H1 (cell line): ENCODE data around the gene NAA10. TPM values are rescaled to one million over a fixed set of nuclear protein-coding genes. Genes with fewer than 3 reads are reported as not detected.

ENCODE experiments used
- CTCF ChIA-PET: fragments of 300-600 bp; sonication (Branson Sonifier 250); formaldehyde crosslinking; loops from one replicate; lab custom pipeline; 2021; ENCODE audit not compliant: partially characterized antibody; lab: Charles Lee
- POLR2A ChIA-PET: fragments of 300-600 bp; sonication (Branson Sonifier 250); formaldehyde crosslinking; loops from one replicate; lab custom pipeline; 2021; ENCODE audit warnings: inconsistent platforms; ENCODE audit not compliant: partially characterized antibody; lab: Charles Lee
- DNase-seq, 2 experiments: peaks; one replicate each; pipeline versions ENCODE4 v3.0.0 to v3.0.0-alpha.2; 2010 to 2022; ENCODE audit warnings: low spot score in 2 of 2, low read depth in 1 of 2, mixed read lengths in 1 of 2
- FAIRE-seq: peaks from 2 replicates; lab custom pipeline; 2011; peaks lifted over from hg19 to GRCh38; lab: Jason Lieb, UNC
- H2AFZ ChIP-seq: 2 replicates; pipeline ENCODE4 v1.8.1; 2012; ENCODE audit warnings: low read length, inconsistent platforms
- H2AK5ac ChIP-seq: 2 replicates; pipeline ENCODE4 v1.6.1; 2013; ENCODE audit warnings: low read depth, low read length
- H2BK120ac ChIP-seq: replicated peaks from 2 replicates; pipeline ENCODE3; 2013; ENCODE audit warnings: low read depth, low read length, inconsistent platforms
- H2BK12ac ChIP-seq: 2 replicates; pipeline ENCODE4 v1.6.1; 2013; ENCODE audit warnings: low read depth, low read length
- H2BK15ac ChIP-seq: 2 replicates; pipeline ENCODE4 v1.6.1; 2013; ENCODE audit warnings: low read length
- H2BK20ac ChIP-seq: 2 replicates; pipeline ENCODE4 v1.6.1; 2013; ENCODE audit warnings: low read length
- H2BK5ac ChIP-seq: 2 replicates; pipeline ENCODE4 v1.6.1; 2013; ENCODE audit warnings: low read depth, low read length
- H3K14ac ChIP-seq: 2 replicates; pipeline ENCODE4 v1.6.1; 2013; ENCODE audit warnings: inconsistent platforms; ENCODE audit not compliant: insufficient read length
- H3K18ac ChIP-seq: 2 replicates; pipeline ENCODE4 v1.6.1; 2013; ENCODE audit warnings: low read length; ENCODE audit errors: extremely low read depth
- H3K23ac ChIP-seq: 2 replicates; pipeline ENCODE4 v1.6.1; 2013; ENCODE audit warnings: inconsistent platforms; ENCODE audit not compliant: insufficient read length
- H3K23me2 ChIP-seq: 2 replicates; pipeline ENCODE4 v1.6.1; 2013; ENCODE audit warnings: low read depth, low read length
- H3K27ac ChIP-seq: 2 replicates; pipeline ENCODE4 v1.6.1; 2011; ENCODE audit warnings: low read depth, low read length, inconsistent platforms
- H3K27me3 ChIP-seq, 4 experiments: replicated peaks in 1 of 4; 1 replicate in 1 of 4; 2 replicates in 3 of 4; pipeline versions ENCODE4 v1.6.1 to v1.8.1; 2011 to 2013; ENCODE audit warnings: low read length in 3 of 4, mild to moderate bottlenecking in 3 of 4, inconsistent platforms in 2 of 4, mixed read lengths in 2 of 4, moderate library complexity in 1 of 4; ENCODE audit not compliant: control insufficient read depth in 3 of 4, insufficient read depth in 3 of 4; ENCODE audit errors: extremely low read depth in 1 of 4
- H3K36me3 ChIP-seq, 4 experiments: 2 replicates each; pipeline versions ENCODE4 v1.6.1 to v1.8.1; 2011 to 2013; ENCODE audit warnings: mild to moderate bottlenecking in 4 of 4, low read length in 3 of 4, moderate library complexity in 2 of 4, control low read depth in 1 of 4, inconsistent platforms in 1 of 4; ENCODE audit not compliant: insufficient read depth in 4 of 4, control insufficient read depth in 2 of 4
- H3K4ac ChIP-seq: replicated peaks from 2 replicates; pipeline ENCODE3; 2013; ENCODE audit warnings: low read length, low read depth, mixed read lengths, inconsistent platforms; ENCODE audit not compliant: insufficient read length
- H3K4me1 ChIP-seq, 4 experiments: replicated peaks in 1 of 4; 1 replicate in 1 of 4; 2 replicates in 3 of 4; pipeline versions ENCODE4 v1.6.1 to v1.8.1; 2011 to 2013; ENCODE audit warnings: low read length in 3 of 4, inconsistent platforms in 2 of 4, mixed read lengths in 1 of 4; ENCODE audit not compliant: insufficient read depth in 4 of 4, control insufficient read depth in 3 of 4
- H3K4me2 ChIP-seq, 2 experiments: 2 replicates each; pipeline versions ENCODE4 v1.6.1 to v1.8.1; 2011 to 2013; ENCODE audit warnings: low read depth in 2 of 2, low read length in 2 of 2, control low read depth in 1 of 2, inconsistent platforms in 1 of 2, mild to moderate bottlenecking in 1 of 2; ENCODE audit not compliant: insufficient read depth in 1 of 2
- H3K4me3 ChIP-seq, 4 experiments: fragments of 200-600, 300-600 bp in 1 of 4; sonication (generic), shearing (Covaris generic), sonication (Bioruptor Twin) in 1 of 4; 2 replicates each; pipeline versions ENCODE4 v1.5.1 to v1.8.1; 2011 to 2016; ENCODE audit warnings: low read length in 4 of 4, low read depth in 3 of 4, control low read depth in 2 of 4, inconsistent platforms in 2 of 4, mild to moderate bottlenecking in 2 of 4, mixed read lengths in 1 of 4, moderate library complexity in 1 of 4; ENCODE audit not compliant: insufficient read depth in 2 of 4; ENCODE audit errors: extremely low read depth in 1 of 4
- H3K56ac ChIP-seq: replicated peaks from 2 replicates; pipeline ENCODE3; 2013; ENCODE audit warnings: low read depth, mild to moderate bottlenecking, mixed read lengths, low read length, inconsistent platforms; ENCODE audit not compliant: insufficient read length
- H3K79me1 ChIP-seq: 2 replicates; pipeline ENCODE4 v1.6.1; 2013; ENCODE audit warnings: low read depth, low read length, control low read depth
- H3K79me2 ChIP-seq, 2 experiments: 2 replicates each; pipeline versions ENCODE4 v1.6.1 to v1.8.1; 2012 to 2013; ENCODE audit warnings: low read length in 2 of 2, mild to moderate bottlenecking in 2 of 2, inconsistent platforms in 1 of 2; ENCODE audit not compliant: insufficient read depth in 2 of 2, control insufficient read depth in 1 of 2
- H3K9ac ChIP-seq, 4 experiments: replicated peaks in 1 of 4; 1 replicate in 1 of 4; 2 replicates in 3 of 4; pipeline versions ENCODE4 v1.6.1 to v1.8.1; 2011 to 2013; ENCODE audit warnings: low read depth in 3 of 4, low read length in 3 of 4, control low read depth in 2 of 4, mild to moderate bottlenecking in 2 of 4, moderate library complexity in 2 of 4, inconsistent platforms in 1 of 4; ENCODE audit errors: extremely low read depth in 1 of 4
- H3K9me3 ChIP-seq, 2 experiments: 2 replicates each; pipeline versions ENCODE4 v1.6.1 to v1.8.1; 2012 to 2013; ENCODE audit warnings: mild to moderate bottlenecking in 2 of 2, moderate library complexity in 2 of 2, control low read depth in 1 of 2, inconsistent platforms in 1 of 2, low read depth in 1 of 2, low read length in 1 of 2, mixed read lengths in 1 of 2; ENCODE audit not compliant: insufficient read depth in 2 of 2
- H4K20me1 ChIP-seq, 2 experiments: replicated peaks in 1 of 2; 2 replicates each; pipeline versions ENCODE3 to v1.8.1; 2011 to 2013; ENCODE audit warnings: inconsistent platforms in 2 of 2, low read length in 2 of 2, mild to moderate bottlenecking in 1 of 2; ENCODE audit not compliant: insufficient read depth in 2 of 2, control insufficient read depth in 1 of 2
- H4K5ac ChIP-seq: 2 replicates; pipeline ENCODE4 v1.6.1; 2013; ENCODE audit warnings: low read length, low read depth, mixed read lengths, inconsistent platforms; ENCODE audit not compliant: insufficient read length
- H4K8ac ChIP-seq: 2 replicates; pipeline ENCODE4 v1.8.0; 2013; ENCODE audit warnings: mild to moderate bottlenecking, moderate library complexity, low read length, inconsistent platforms; ENCODE audit not compliant: insufficient read depth; ENCODE audit errors: extremely low read depth
- H4K91ac ChIP-seq: replicated peaks from 2 replicates; pipeline ENCODE3; 2013; ENCODE audit warnings: low read length, mixed read lengths, inconsistent platforms; ENCODE audit not compliant: insufficient read length
- BACH1 ChIP-seq: IDR thresholded peaks from 2 replicates; pipeline ENCODE4 v1.6.1; 2012; ENCODE audit warnings: low read length, improper control_type of control experiment
- BCL11A ChIP-seq, 2 experiments: IDR thresholded peaks; one replicate each; pipeline ENCODE4 v1.6.1; 2011; ENCODE audit warnings: low read depth in 2 of 2, low read length in 2 of 2, mild to moderate bottlenecking in 2 of 2
- EZH2 ChIP-seq: fragments of 200-600 bp; sonication (generic); IDR thresholded peaks from 2 replicates; pipeline ENCODE4 v1.7.1; 2012; ENCODE audit warnings: low read depth, mild to moderate bottlenecking, moderate library complexity, low read length, inconsistent platforms; ENCODE audit not compliant: severe bottlenecking
- FOSL1 ChIP-seq: IDR thresholded peaks from 2 replicates; pipeline ENCODE4 v1.6.1; 2011; ENCODE audit warnings: mild to moderate bottlenecking, low read depth, low read length, moderate library complexity; ENCODE audit not compliant: insufficient read depth
- HDAC6 ChIP-seq: IDR thresholded peaks from one replicate; pipeline ENCODE4 v1.7.1; 2012; ENCODE audit warnings: low read depth, mild to moderate bottlenecking, inconsistent platforms, low read length, moderate library complexity
- RXRA ChIP-seq: IDR thresholded peaks from 2 replicates; pipeline ENCODE4 v1.6.1; 2011; ENCODE audit warnings: low read depth, mild to moderate bottlenecking, low read length, moderate library complexity; ENCODE audit not compliant: insufficient read depth
- SIN3A ChIP-seq, 2 experiments: IDR thresholded peaks in 1 of 2; conservative IDR thresholded peaks in 1 of 2; 2 replicates each; pipeline ENCODE4 v1.6.1; 2011 to 2012; ENCODE audit warnings: low read length in 2 of 2, improper control_type of control experiment in 1 of 2, low read depth in 1 of 2, mild to moderate bottlenecking in 1 of 2
- SP4 ChIP-seq: IDR thresholded peaks from 2 replicates; pipeline ENCODE4 v1.6.1; 2012; ENCODE audit warnings: low read length, inconsistent platforms
- SRF ChIP-seq: IDR thresholded peaks from 2 replicates; pipeline ENCODE4 v1.6.1; 2011; ENCODE audit warnings: mild to moderate bottlenecking, low read depth, low read length, moderate library complexity
- TAF1 ChIP-seq: IDR thresholded peaks from 2 replicates; pipeline ENCODE4 v1.6.1; 2011; ENCODE audit warnings: mild to moderate bottlenecking, low read depth, low read length
- TAF7 ChIP-seq: optimal IDR thresholded peaks from 2 replicates; pipeline ENCODE3; 2011; ENCODE audit warnings: low read depth, mild to moderate bottlenecking, inconsistent platforms, low read length, moderate library complexity, borderline replicate concordance
- TCF12 ChIP-seq: IDR thresholded peaks from 2 replicates; pipeline ENCODE4 v1.6.1; 2011; ENCODE audit warnings: low read depth, mild to moderate bottlenecking, low read length
- YY1 ChIP-seq: IDR thresholded peaks from 2 replicates; pipeline ENCODE4 v1.6.1; 2011; ENCODE audit warnings: low read depth, mild to moderate bottlenecking, low read length
- WGBS, 2 experiments: shearing (Covaris generic) in 1 of 2; methylation state at CpG; one replicate each; pipeline versions ENCODE4 v1.1.6 to v1.1.7; 2013 to 2015; ENCODE audit warnings: low lambda C conversion rate in 2 of 2, mixed read lengths in 2 of 2, inconsistent platforms in 1 of 2, low coverage in 1 of 2, missing lambda C conversion rate in 1 of 2; ENCODE audit not compliant: insufficient replicate concordance in 2 of 2, insufficient coverage in 1 of 2, insufficient read length in 1 of 2; ENCODE audit errors: extremely low coverage in 1 of 2, missing lambda C conversion rate in 1 of 2; 5-methylcytosine and 5-hydroxymethylcytosine counted together
- polyA plus RNA-seq, 7 experiments: library from polyadenylated mRNA; depleted of rRNA in 3 of 7; stranded (reverse) in 5 of 7; unstranded in 2 of 7; fragments of >200 nt in 5 of 7; fragments of 200-250 nt in 2 of 7; gene quantifications; 1 replicate in 5 of 7; 2 replicates in 1 of 7; 4 replicates in 1 of 7; pipeline versions ENCODE4 v1.2.1 to v1.2.3, GENCODE V29; 2011 to 2013; ENCODE audit warnings: missing spikeins in 2 of 7, mixed read lengths in 2 of 7
- total RNA-seq: library from RNA; stranded (reverse); fragmentation: NEBNext Ultra II Directional; extraction: Animal tissue kit (Norgen Biotek cat#: 25700); gene quantifications from 2 replicates; pipeline ENCODE4 v1.2.1, GENCODE V29; 2021

Gene NAA10
- total and polyA plus RNA-seq, 2 of the 8 experiments (the other 6 are each of a cell fraction or from before 2014, with no cell fraction given), result 80.4 to 98.8 TPM

GRCh38 chrX:153967536-153968224 is 32.8 kb upstream of the NAA10 start:
- Histone ChIP-seq H3K27me3 (no peaks in the 10 kb centered on the region), H2BK12ac (no peak overlapping the region), H4K91ac (no peak overlapping the region), H2BK5ac (no peak overlapping the region), H2BK15ac (no peak overlapping the region), H4K20me1 (peaks cover 18 to 30% of the 10 kb centered on the region in 2 experiments), H3K9me3 (no peaks in the 10 kb centered on the region), H3K79me1 (no peaks in the 10 kb centered on the region; the same call in 1 of the 2 replicates), H3K36me3 (peaks cover 0 to 10% (median 3%) of the 10 kb centered on the region in 4 experiments; a peak in 5 of 8 replicates), H3K4me1 (peaks cover 4 to 21% (median 13%) of the 10 kb centered on the region in 4 experiments), H3K14ac (no peak overlapping the region), H4K8ac (no peak overlapping the region), H3K23me2 (peaks cover 4% of the 10 kb centered on the region; the same call in 1 of the 2 replicates), H3K4me2 (peak overlapping the region; percentile 33 to 66), H2BK20ac (no peak overlapping the region), H3K56ac (no peak overlapping the region), H3K79me2 (peaks cover 44 to 78% of the 10 kb centered on the region in 2 experiments), H3K4me3 (peak overlapping the region in 1 of 4 experiments; percentile 97; a peak in 1 of 8 replicates), H2AK5ac (no peak overlapping the region), H4K5ac (no peak overlapping the region), H3K27ac (no peak overlapping the region), H2BK120ac (no peak overlapping the region), H3K23ac (no peak overlapping the region), H2AFZ (no peak overlapping the region), H3K4ac (no peak overlapping the region), H3K18ac (no peak overlapping the region), H3K9ac (0 out of 7 replicates have a peak overlapping the region, but pooled peaks of 1 of the 4 experiments have one; percentile 22)
- POLR2A ChIA-PET, result interaction anchor here (1.1 to 4.0 kb wide), 16 partner anchors 10 to 190 kb away, joined by 3 to 26 read pairs (median 4); partner anchors contain the start of genes ARHGAP4, IDH3G, NAA10 and SSR4
- FAIRE-seq (no peak), DNase-seq (no peak)
- WGBS, 2 experiments, result 76% methylated on average over 13 of the region's 16 CpGs; no CpG with 5 or more reads in 1 of the 2 experiments
- CTCF ChIA-PET, result interaction anchor here (0.9 to 11.2 kb wide), 7 partner anchors 10 to 55 kb away, joined by 3 to 102 read pairs (median 3); partner anchors contain the start of gene RENBP
- TF ChIP-seq TCF12 (no peak), TAF1 (no peak), BCL11A (IDR thresholded peaks at IDR 0.05; ENCODE audit: low read depth in 2 of 2, low read length in 2 of 2) (no peak), FOSL1 (no peak), SIN3A (conservative IDR thresholded peaks at IDR 0.05 in 1 of 2, IDR thresholded peaks at IDR 0.05 in 1 of 2; ENCODE audit: low read depth in 1 of 2, low read length in 2 of 2) (no peak), BACH1 (no peak), EZH2 (no peak), SRF (no peak), RXRA (no peak), TAF7 (no peak), YY1 (no peak), SP4 (no peak), HDAC6 (no peak)
